Fibroblast of the aortic adventitia (primary cell): ENCODE results near the gene GLDN. TPM values are rescaled to one million over a fixed set of nuclear protein-coding genes. Genes with fewer than 3 reads are reported as not detected.
A peak's percentile ranks its signal among the peaks of the same experiment; 100 is the strongest.

Experiments
- DNase-seq: peaks from one replicate; pipeline ENCODE4 v3.0.0-alpha.2; 2010; ENCODE audit warnings: low read depth
- H3K4me3 ChIP-seq: 2 replicates; pipeline ENCODE4 v1.5.1; 2011; ENCODE audit warnings: low read depth, mild to moderate bottlenecking, control low read depth, low read length, moderate library complexity
- CTCF ChIP-seq: IDR thresholded peaks from 2 replicates; pipeline ENCODE4 v1.5.1; 2011; ENCODE audit warnings: mild to moderate bottlenecking, low read length, control low read depth, inconsistent platforms; ENCODE audit not compliant: insufficient read depth
- total RNA-seq: library from RNA; depleted of rRNA; stranded (reverse); fragments of >200 nt; gene quantifications from 2 replicates; pipeline ENCODE4 v1.2.3, GENCODE V29; 2012; ENCODE audit warnings: low replicate concordance

Gene GLDN
- 0.49 and 13.3 TPM in 2 replicates for total RNA-seq

- peak within 1 kb of the TSS; percentile 42 for H3K4me3 ChIP-seq
- no peak for DNase-seq
- no peak for TF ChIP-seq CTCF
These were observed at the start of gene GLDN for GRCh38 chr15:51341366-51342226. Gene GLDN (plus strand): TSS chr15:51341655. CDS start chr15:51341685, 30 bp downstream.

- no peak for TF ChIP-seq CTCF
- H3K4me3 ChIP-seq: no peak overlapping the region
- DNase-seq: no peak
These were observed 42.8 kb upstream of the GLDN start for GRCh38 chr15:51298620-51299019.

GRCh38 chr15:51299187-51300015 lies 42.1 kb upstream of the GLDN start:
- no peak overlapping the region for H3K4me3 ChIP-seq
- no peak for TF ChIP-seq CTCF
- no peak for DNase-seq

GRCh38 chr15:51302480-51302879 lies 39.0 kb upstream of the GLDN start:
- H3K4me3 ChIP-seq: no peak overlapping the region
- no peak for DNase-seq
- no peak for TF ChIP-seq CTCF

- no peak for DNase-seq
- TF ChIP-seq CTCF: no peak
- no peak overlapping the region for H3K4me3 ChIP-seq
These were observed 37.9 kb upstream of the GLDN start for GRCh38 chr15:51303462-51303980.

GRCh38 chr15:51307325-51307724 lies 34.1 kb upstream of the GLDN start:
- no peak overlapping the region for H3K4me3 ChIP-seq
- no peak for DNase-seq
- no peak for TF ChIP-seq CTCF
